ENCODE data around the gene CBFA2T3.
A peak's percentile ranks its signal among the peaks of the same experiment; 100 is the strongest.

CBFA2T3 gene

GRCh38 chr16:88938119-88938776, 38.8 kb downstream of the CBFA2T3 start:
- no peak for DNase-seq (ENCODE audit: low read depth, low spot score)

DNA sequence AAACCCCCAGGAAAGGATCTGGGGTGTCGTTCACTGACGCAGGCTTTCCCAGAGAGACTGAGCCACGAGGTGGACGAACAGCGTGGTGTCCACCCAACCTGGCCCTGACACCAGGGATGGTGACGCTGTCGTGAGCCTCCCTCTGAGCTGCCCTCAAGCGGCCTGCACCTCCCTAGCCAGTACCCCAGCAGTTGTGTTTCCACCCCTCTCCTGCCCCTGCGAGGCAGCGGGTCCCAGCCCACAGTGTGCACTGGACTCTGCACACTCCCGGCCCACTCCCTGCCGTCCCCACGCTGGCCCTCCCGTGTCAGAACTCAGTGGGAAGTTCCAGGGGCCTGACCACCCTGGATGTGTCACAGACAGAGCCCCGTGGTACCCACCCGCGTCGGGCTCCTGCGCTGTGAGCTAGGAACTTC, 39.8 kb downstream of the CBFA2T3 start:
- Histone ChIP-seq H3K36me3 (ENCODE audit: insufficient read depth, insufficient read length, low read length) (no peaks in the 10 kb centered on the region), H3K9me3 (ENCODE audit: insufficient read depth, low read length) (no peaks in the 10 kb centered on the region), H3K9ac (ENCODE audit: insufficient read length, low read depth) (no peak overlapping the region), H3K4me3 (ENCODE audit: insufficient read length, low read depth) (no peak overlapping the region), H3K27me3 (ENCODE audit: insufficient read depth, insufficient read length) (peaks cover 30% of the 10 kb centered on the region), H3K4me1 (ENCODE audit: insufficient read depth, insufficient read length) (peaks cover 20% of the 10 kb centered on the region)
- DNase-seq (ENCODE audit: low read depth, low spot score), result no peak
- no peak for TF ChIP-seq SUZ12 (IDR thresholded peaks at IDR 0.05; ENCODE audit: extremely low read depth, insufficient read depth, insufficient read length)
- no peak for TF ChIP-seq YY1 (IDR thresholded peaks at IDR 0.05; ENCODE audit: insufficient read depth, insufficient read length)
- TF ChIP-seq ZNF274 (IDR thresholded peaks at IDR 0.05; ENCODE audit: low read depth, low read length), result no peak

More at GRCh38 chr16:88938119-88938776, 38.8 kb downstream of the CBFA2T3 start:
- Histone ChIP-seq H3K36me3 (ENCODE audit: insufficient read depth, insufficient read length, low read length) (no peaks in the 10 kb centered on the region), H3K4me3 (ENCODE audit: insufficient read length, low read depth) (no peak overlapping the region), H3K27me3 (ENCODE audit: insufficient read depth, insufficient read length) (peaks cover 30% of the 10 kb centered on the region), H3K4me1 (ENCODE audit: insufficient read depth, insufficient read length) (peaks cover 24% of the 10 kb centered on the region), H3K9ac (ENCODE audit: insufficient read length, low read depth) (peak overlapping the region; percentile 36), H3K9me3 (ENCODE audit: insufficient read depth, low read length) (no peaks in the 10 kb centered on the region)
- TF ChIP-seq SUZ12 (IDR thresholded peaks at IDR 0.05; ENCODE audit: extremely low read depth, insufficient read depth, insufficient read length) (no peak), ZNF274 (IDR thresholded peaks at IDR 0.05; ENCODE audit: low read depth, low read length) (no peak), YY1 (IDR thresholded peaks at IDR 0.05; ENCODE audit: insufficient read depth, insufficient read length) (no peak)

GRCh38 chr16:88936556-88937205, 40.3 kb downstream of the CBFA2T3 start:
- no peak overlapping the region for H3K9ac ChIP-seq (ENCODE audit: insufficient read length, low read depth)
- H3K4me1 ChIP-seq (ENCODE audit: insufficient read depth, insufficient read length), result peaks cover 19% of the 10 kb centered on the region
- H3K27me3 ChIP-seq (ENCODE audit: insufficient read depth, insufficient read length), result peaks cover 28% of the 10 kb centered on the region
- H3K9me3 ChIP-seq (ENCODE audit: insufficient read depth, low read length), result no peaks in the 10 kb centered on the region
- no peak overlapping the region for H3K4me3 ChIP-seq (ENCODE audit: insufficient read length, low read depth)
- H3K36me3 ChIP-seq (ENCODE audit: insufficient read depth, insufficient read length, low read length), result no peaks in the 10 kb centered on the region
- DNase-seq (ENCODE audit: low read depth, low spot score), result no peak
- no peak for TF ChIP-seq YY1 (IDR thresholded peaks at IDR 0.05; ENCODE audit: insufficient read depth, insufficient read length)
- TF ChIP-seq SUZ12 (IDR thresholded peaks at IDR 0.05; ENCODE audit: extremely low read depth, insufficient read depth, insufficient read length), result no peak
- no peak for TF ChIP-seq ZNF274 (IDR thresholded peaks at IDR 0.05; ENCODE audit: low read depth, low read length)

- Histone ChIP-seq H3K4me1 (ENCODE audit: insufficient read depth, insufficient read length) (peaks cover 19% of the 10 kb centered on the region), H3K4me3 (ENCODE audit: insufficient read length, low read depth) (no peak overlapping the region), H3K27me3 (ENCODE audit: insufficient read depth, insufficient read length) (peaks cover 28% of the 10 kb centered on the region), H3K36me3 (ENCODE audit: insufficient read depth, insufficient read length, low read length) (no peaks in the 10 kb centered on the region), H3K9ac (ENCODE audit: insufficient read length, low read depth) (peak overlapping the region; percentile 23), H3K9me3 (ENCODE audit: insufficient read depth, low read length) (no peaks in the 10 kb centered on the region)
- TF ChIP-seq ZNF274 (IDR thresholded peaks at IDR 0.05; ENCODE audit: low read depth, low read length), result no peak
- no peak for TF ChIP-seq SUZ12 (IDR thresholded peaks at IDR 0.05; ENCODE audit: extremely low read depth, insufficient read depth, insufficient read length)
- no peak for DNase-seq (ENCODE audit: low read depth, low spot score)
Observed at GRCh38 chr16:88936008-88936555, 40.9 kb downstream of the CBFA2T3 start.

DNA sequence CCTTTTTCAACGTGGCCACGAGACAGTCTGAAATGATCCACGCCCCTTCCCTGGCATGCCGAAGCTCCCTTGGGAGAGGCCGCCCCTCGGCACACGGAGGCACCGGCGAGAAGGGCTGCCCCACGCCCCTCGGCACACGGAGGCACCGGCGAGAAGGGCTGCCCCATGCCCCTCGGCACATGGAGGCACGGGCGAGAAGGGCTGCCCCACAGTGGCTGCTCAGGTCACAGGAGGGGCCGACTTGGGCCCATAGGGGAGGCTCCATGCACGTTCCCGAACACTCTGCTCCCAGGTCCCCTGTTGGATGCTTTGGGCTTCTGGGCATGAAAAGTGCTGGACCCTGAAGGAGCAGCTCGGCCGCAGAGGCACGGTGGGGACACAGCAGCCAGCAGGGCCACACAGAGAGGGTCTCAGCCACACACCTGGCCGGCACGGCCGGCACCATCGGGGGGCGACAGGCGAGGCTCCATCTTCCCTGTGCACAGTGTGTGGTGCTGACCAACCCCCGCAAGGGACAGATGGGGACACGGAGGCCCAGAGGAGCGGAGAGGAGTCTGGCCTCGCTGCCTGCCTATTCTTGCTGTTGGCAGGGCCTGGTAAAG, 42.8 kb downstream of the CBFA2T3 start:
- Histone ChIP-seq H3K36me3 (ENCODE audit: insufficient read depth, insufficient read length, low read length) (no peaks in the 10 kb centered on the region), H3K9me3 (ENCODE audit: insufficient read depth, low read length) (0 out of 2 replicates have a peak, but pooled peaks cover 5% of the 10 kb centered on the region), H3K9ac (ENCODE audit: insufficient read length, low read depth) (no peak overlapping the region), H3K27me3 (ENCODE audit: insufficient read depth, insufficient read length) (peaks cover 10% of the 10 kb centered on the region), H3K4me1 (ENCODE audit: insufficient read depth, insufficient read length) (peaks cover 19% of the 10 kb centered on the region), H3K4me3 (ENCODE audit: insufficient read length, low read depth) (no peak overlapping the region)
- DNase-seq (ENCODE audit: low read depth, low spot score), result no peak
- no peak for TF ChIP-seq YY1 (IDR thresholded peaks at IDR 0.05; ENCODE audit: insufficient read depth, insufficient read length)
- TF ChIP-seq ZNF274 (IDR thresholded peaks at IDR 0.05; ENCODE audit: low read depth, low read length), result no peak

DNA sequence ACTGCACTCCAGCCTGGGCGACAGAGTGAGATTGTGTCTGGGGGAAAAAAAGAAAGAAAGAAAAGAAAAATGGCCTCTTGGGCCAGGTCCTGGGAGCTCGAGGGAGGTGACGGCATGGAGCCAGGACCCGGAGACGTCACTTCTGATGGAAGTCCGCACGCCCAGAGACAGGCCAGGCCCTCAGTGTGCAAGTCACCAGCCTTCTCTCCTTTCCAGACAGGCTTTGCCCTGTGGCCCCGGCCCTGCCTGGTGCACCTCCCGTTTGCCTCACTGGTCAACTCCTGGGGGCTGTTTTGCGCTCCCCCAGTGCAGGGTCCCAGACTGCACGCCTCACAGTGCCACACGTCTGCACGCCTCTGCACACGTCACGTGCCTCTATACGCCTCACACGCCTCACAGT, 44.1 kb downstream of the CBFA2T3 start:
- H3K27me3 ChIP-seq (ENCODE audit: insufficient read depth, insufficient read length), result no peaks in the 10 kb centered on the region
- H3K36me3 ChIP-seq (ENCODE audit: insufficient read depth, insufficient read length, low read length), result no peaks in the 10 kb centered on the region
- no peak for DNase-seq (ENCODE audit: low read depth, low spot score)
- 0 out of 2 replicates have a peak, but pooled peaks cover 5% of the 10 kb centered on the region for H3K9me3 ChIP-seq (ENCODE audit: insufficient read depth, low read length)
- peaks cover 19% of the 10 kb centered on the region for H3K4me1 ChIP-seq (ENCODE audit: insufficient read depth, insufficient read length)
- no peak overlapping the region for H3K4me3 ChIP-seq (ENCODE audit: insufficient read length, low read depth)
- TF ChIP-seq YY1 (IDR thresholded peaks at IDR 0.05; ENCODE audit: insufficient read depth, insufficient read length) (no peak), SUZ12 (IDR thresholded peaks at IDR 0.05; ENCODE audit: extremely low read depth, insufficient read depth, insufficient read length) (no peak), ZNF274 (IDR thresholded peaks at IDR 0.05; ENCODE audit: low read depth, low read length) (no peak)
- no peak overlapping the region for H3K9ac ChIP-seq (ENCODE audit: insufficient read length, low read depth)

- DNase-seq (ENCODE audit: low read depth, low spot score), result no peak
- Histone ChIP-seq H3K27me3 (ENCODE audit: insufficient read depth, insufficient read length) (no peaks in the 10 kb centered on the region), H3K36me3 (ENCODE audit: insufficient read depth, insufficient read length, low read length) (no peaks in the 10 kb centered on the region), H3K9me3 (ENCODE audit: insufficient read depth, low read length) (0 out of 2 replicates have a peak, but pooled peaks cover 5% of the 10 kb centered on the region), H3K4me1 (ENCODE audit: insufficient read depth, insufficient read length) (peaks cover 20% of the 10 kb centered on the region), H3K4me3 (ENCODE audit: insufficient read length, low read depth) (no peak overlapping the region), H3K9ac (ENCODE audit: insufficient read length, low read depth) (no peak overlapping the region)
- TF ChIP-seq ZNF274 (IDR thresholded peaks at IDR 0.05; ENCODE audit: low read depth, low read length), result no peak
- TF ChIP-seq YY1 (IDR thresholded peaks at IDR 0.05; ENCODE audit: insufficient read depth, insufficient read length), result no peak
- TF ChIP-seq SUZ12 (IDR thresholded peaks at IDR 0.05; ENCODE audit: extremely low read depth, insufficient read depth, insufficient read length), result no peak
Observed at GRCh38 chr16:88931936-88932335, 45.1 kb downstream of the CBFA2T3 start.
